ENCODE data around the gene GPR183.

Gene GPR183

DNA sequence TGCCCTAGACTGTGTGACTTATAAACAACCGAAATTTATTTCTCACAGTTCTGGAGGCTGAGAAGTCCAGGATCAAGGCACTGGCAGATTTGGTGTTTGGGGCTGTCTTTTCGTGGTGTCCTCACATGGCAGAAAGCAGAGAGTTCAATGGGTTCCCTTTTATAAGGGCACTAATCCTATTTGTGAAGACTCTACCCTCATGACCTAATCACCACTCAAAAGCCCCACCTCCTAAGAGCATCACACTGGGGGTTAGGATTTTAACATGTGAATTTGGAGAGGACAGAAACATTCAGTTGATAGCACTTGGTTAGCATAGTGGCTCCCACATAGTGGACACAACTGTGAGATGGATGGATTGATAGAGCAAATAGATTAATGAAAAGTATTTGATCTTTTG is 27.6 kb downstream of the GPR183 start:
- no peak overlapping the region for H3K27ac ChIP-seq

DNA sequence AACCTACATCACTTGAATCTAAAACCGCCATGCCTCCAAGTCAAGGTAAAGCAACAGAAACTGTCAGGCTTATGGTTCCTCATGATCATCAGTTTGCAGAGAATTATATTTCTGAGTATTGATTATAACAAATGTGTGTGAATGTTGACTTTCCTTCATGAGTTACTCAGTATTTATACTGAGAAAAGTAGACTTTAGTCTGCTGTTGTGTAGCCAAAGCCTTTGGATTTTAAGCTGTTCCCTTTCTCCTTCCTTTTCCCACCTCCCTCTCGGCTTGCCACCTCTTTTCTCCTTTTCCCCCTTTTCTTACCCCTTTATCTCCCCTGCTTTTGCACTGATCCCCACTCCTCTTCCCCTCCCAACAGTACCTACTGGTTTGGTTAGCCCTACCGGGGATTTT is 28.4 kb downstream of the GPR183 start:
- TF ChIP-seq ZFX (IDR thresholded peaks at IDR 0.05; ENCODE audit: borderline replicate concordance): no peak
- TF ChIP-seq, protein P1, sequence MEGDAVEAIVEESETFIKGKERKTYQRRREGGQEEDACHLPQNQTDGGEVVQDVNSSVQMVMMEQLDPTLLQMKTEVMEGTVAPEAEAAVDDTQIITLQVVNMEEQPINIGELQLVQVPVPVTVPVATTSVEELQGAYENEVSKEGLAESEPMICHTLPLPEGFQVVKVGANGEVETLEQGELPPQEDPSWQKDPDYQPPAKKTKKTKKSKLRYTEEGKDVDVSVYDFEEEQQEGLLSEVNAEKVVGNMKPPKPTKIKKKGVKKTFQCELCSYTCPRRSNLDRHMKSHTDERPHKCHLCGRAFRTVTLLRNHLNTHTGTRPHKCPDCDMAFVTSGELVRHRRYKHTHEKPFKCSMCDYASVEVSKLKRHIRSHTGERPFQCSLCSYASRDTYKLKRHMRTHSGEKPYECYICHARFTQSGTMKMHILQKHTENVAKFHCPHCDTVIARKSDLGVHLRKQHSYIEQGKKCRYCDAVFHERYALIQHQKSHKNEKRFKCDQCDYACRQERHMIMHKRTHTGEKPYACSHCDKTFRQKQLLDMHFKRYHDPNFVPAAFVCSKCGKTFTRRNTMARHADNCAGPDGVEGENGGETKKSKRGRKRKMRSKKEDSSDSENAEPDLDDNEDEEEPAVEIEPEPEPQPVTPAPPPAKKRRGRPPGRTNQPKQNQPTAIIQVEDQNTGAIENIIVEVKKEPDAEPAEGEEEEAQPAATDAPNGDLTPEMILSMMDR (IDR thresholded peaks at IDR 0.05): no peak
- H3K27ac ChIP-seq: no peak overlapping the region

More for the DNA sequence above, 27.6 kb downstream of the GPR183 start:
- TF ChIP-seq ZFX (IDR thresholded peaks at IDR 0.05; ENCODE audit: borderline replicate concordance): no peak
- TF ChIP-seq, protein P1 (IDR thresholded peaks at IDR 0.05): no peak

DNA sequence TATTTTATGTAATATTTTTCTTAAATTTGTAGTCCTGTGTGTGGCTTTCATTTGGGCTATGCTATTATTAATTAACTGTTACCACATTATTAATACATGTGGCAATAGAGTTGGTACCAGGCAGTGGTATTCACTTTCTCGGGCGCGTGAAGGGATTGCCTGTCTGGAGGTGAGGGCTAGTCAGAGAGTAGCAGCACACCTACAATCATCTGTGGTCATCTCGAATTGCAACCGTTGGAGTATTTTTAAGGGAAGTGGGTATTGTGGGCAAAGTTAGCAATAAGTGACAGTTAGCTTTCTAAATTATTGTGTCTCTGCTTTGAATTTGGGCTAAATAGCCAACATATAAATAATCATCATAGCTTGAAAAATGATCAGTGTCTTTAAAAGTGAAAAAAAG is 29.0 kb downstream of the GPR183 start:
- no peak overlapping the region for H3K27ac ChIP-seq
- TF ChIP-seq ZFX (IDR thresholded peaks at IDR 0.05; ENCODE audit: borderline replicate concordance): no peak
- TF ChIP-seq, protein P1 (IDR thresholded peaks at IDR 0.05): no peak

DNA sequence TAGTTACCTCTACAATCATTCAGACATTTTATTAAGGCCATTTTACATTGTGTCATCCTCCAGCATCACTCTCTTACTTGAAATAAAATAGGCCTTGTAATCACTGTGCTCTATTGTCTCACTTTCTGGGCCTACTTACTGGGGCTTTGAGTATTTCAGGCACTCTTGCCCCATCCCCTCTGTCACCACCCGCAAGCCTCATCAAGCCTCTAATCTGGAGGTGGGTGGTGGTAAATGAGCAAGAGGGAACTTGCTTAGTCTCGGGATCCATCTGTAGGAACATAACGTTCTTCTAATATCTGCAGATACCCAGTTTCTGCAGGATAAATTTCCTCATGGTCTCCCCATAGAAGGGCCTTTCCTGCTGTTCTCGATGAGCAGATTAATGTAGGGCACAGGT is 29.6 kb downstream of the GPR183 start:
- TF ChIP-seq, protein P1 (IDR thresholded peaks at IDR 0.05): no peak
- TF ChIP-seq ZFX (IDR thresholded peaks at IDR 0.05; ENCODE audit: borderline replicate concordance): no peak
- no peak overlapping the region for H3K27ac ChIP-seq

DNA sequence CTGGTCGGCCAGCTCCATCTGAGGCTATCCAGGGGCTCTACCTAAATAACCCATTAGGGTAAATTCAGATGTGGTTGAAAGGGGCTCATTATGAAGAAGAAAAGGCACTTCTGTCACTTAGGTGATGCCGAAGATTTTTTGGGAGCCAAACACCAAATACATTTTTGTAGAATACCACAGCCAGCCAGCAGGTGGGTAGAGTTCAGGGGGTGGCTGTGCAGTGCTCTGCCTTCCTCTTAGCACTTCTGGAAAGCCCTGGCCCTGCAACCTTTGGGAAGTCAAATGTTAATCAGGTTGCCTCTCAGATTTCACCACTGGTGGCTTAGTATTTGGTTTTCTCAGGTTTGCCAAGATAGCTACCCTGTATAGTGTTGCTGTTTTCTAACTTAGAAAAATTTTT is 30.5 kb downstream of the GPR183 start:
- no peak overlapping the region for H3K27ac ChIP-seq
- TF ChIP-seq, protein P1 (IDR thresholded peaks at IDR 0.05): no peak
- no peak for TF ChIP-seq ZFX (IDR thresholded peaks at IDR 0.05; ENCODE audit: borderline replicate concordance)

DNA sequence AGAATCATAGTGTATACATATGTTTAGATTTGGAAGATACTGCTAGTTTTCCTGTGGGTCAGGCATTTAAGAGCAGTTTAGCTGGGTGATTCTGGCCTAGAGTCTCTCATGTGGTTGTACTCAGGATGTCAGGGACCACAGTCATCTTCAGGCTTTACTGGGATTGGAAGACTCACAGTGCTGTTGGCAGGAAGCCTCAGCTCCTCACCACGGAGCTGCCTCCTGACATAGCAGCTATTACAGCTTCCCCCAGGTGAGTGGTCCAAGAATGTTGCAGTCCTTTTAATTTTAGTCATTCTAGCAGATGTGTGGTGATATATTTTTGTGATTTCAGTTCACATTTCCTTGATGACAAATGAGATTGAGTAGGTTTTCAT is 32.1 kb downstream of the GPR183 start:
- no peak overlapping the region for H3K27ac ChIP-seq
- no peak for TF ChIP-seq ZFX (IDR thresholded peaks at IDR 0.05; ENCODE audit: borderline replicate concordance)
- TF ChIP-seq, protein P1 (IDR thresholded peaks at IDR 0.05): no peak

DNA sequence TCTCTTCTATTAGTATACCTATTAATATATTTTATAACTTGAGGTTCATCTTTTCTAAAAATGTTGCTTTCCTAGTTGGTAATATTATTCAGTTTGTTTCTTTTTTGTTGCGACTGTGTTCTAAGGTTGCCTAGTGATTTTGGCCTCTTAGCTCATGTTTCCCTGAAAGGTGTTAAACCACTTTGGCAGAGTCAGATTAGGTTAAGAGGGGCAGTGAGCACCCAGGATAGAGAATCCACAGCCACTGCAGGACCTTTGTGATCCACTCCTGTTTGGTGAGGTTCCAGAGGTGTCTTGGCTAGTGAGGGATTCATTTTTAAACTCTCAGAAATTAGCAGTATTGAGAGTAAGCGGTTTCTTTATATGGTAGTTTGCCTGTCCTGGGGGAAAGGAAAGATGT is 34.1 kb downstream of the GPR183 start:
- H3K27ac ChIP-seq: no peak overlapping the region
- TF ChIP-seq, protein P1 (IDR thresholded peaks at IDR 0.05): no peak
- TF ChIP-seq ZFX (IDR thresholded peaks at IDR 0.05; ENCODE audit: borderline replicate concordance): no peak
